Measurements from ENCODE around the gene MTHFD1L.

MTHFD1L gene

DNA sequence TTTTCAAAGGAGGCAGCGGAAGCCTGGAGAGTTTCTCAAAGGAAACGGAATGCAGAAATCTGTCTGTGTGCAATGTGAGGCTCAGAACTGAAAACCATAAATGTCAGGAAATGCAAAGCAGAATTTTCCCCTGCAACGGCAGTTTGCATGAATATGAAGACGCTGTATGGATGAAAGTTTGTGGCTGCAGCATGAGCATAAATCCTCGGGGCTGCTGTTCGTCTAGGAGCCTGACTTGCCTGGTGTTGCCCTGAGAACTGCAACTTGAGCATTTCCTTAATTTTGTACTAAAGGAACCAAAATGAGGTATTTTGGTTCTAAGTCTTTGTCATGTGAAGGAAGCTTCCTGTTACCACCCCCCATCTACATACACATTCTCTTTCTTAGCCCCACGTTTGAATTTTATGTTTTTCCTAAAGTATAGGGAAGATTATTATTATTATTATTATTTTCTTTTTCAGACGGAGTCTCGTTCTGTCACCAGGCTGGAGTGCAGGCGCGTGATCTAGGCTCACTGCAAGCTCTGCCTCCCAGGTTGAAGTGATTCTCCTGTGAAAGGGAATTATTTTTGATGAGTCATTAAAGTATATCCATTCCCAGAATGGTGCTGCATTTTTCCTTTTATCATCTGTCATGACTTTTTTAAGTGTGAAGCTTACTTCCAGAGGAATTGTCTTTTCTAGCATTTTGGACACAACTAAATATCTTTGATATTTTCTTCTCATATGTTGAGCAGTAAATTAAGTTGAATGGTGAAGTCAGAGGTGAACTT is 33.1 kb downstream of the MTHFD1L start:
- no peak for DNase-seq (ENCODE audit: low spot score)

GRCh38 chr6:150899231-150899630 is 33.7 kb downstream of the MTHFD1L start:
- DNase-seq (ENCODE audit: low spot score): no peak

DNA sequence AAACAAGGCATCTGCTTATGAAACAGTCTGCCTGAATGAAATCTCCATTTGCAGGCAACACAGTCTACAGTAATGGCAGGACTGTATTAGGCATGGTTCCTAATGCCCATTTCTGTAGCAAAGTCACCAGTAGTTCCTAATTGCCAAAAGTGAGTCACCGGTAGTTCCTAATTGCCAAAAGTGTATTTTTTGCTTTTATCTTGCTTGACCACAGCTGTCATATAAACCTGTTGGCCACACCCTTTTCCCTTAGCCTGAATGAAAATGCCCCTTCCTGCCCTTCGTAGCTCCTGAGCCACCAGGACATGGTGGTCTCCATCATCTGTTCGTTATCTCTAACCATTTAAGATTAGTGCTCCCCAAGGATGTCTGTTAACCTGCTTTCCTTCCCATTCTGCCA is 34.5 kb downstream of the MTHFD1L start:
- no peak for DNase-seq (ENCODE audit: low spot score)

DNA sequence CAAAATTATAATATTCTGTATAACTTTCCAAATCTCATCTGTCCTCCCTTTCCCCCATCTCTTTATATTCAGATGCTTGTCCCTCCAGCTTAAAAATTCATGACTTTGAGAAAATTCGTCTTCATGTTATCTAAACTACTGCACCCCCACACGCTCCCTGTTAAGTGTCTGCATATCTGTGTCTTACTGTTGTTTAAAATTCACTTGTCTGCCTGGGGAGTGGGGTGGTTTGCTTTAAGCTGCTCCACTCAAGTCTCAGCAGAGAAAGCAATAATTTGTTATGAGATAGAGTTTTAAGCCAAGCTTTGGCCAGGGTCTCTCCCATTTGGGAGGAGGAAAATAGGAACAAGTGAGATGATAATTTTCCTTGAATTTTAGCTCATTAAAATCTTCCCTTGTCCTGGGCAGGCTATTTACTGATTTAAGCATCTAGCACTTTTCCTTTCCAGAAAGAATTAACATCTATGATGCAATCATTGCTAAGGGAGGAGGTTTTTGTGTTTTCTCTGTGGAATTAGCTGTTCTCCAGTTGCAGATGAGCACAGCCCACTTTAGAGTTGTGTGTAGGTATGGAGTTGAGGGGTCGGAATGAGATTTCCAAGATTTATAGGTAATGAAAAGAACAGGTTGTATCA is 36.8 kb downstream of the MTHFD1L start:
- DNase-seq (ENCODE audit: low spot score): no peak

DNA sequence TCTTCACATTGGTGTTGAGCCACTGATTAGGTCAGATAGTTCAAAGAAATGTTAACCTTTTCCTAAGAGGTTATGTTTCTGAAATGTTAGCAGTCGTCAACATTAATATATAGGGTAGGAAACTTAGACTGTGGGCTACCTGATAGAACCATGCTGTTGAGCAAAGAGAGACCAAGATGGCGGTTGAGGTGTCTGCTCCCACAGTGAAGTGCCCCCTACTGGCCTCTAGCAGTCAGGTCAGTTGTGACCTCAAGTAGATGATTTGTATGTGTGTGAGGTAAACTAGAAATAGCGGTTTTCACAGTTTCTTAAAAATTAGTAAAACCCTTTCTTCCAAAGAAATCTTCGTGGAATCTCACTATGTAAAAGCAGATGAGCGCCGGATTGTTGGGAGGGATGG is 40.3 kb downstream of the MTHFD1L start:
- no peak for DNase-seq (ENCODE audit: low spot score)

- no peak for DNase-seq (ENCODE audit: low spot score)
These were observed 41.3 kb downstream of the MTHFD1L start for GRCh38 chr6:150906641-150907326.

GRCh38 chr6:150907383-150907782 is 41.9 kb downstream of the MTHFD1L start:
- DNase-seq (ENCODE audit: low spot score): no peak

GRCh38 chr6:150908901-150909300 is 43.4 kb downstream of the MTHFD1L start:
- no peak for DNase-seq (ENCODE audit: low spot score)

DNA sequence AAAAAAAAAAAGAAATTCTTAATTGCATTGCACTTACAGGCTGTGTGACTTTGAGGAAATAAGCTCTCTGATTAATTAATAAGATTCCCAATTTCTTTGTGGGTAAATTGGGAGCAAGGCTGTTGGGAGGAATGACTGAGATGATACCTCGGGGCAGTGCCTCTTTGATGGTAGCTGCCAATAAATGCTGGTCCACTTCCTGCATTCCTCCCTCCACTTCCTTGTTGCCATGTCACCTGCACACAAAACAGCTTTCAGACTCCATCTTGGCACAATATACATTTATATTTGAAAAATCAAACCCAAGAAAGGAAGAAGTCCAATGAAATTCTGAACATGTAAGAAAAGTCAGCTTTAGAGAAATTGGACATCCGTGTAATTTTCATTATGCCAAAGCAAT is 45.1 kb downstream of the MTHFD1L start:
- DNase-seq (ENCODE audit: low spot score): no peak

GRCh38 chr6:150914372-150914771 is 48.9 kb downstream of the MTHFD1L start:
- no peak for DNase-seq (ENCODE audit: low spot score)

- no peak for DNase-seq (ENCODE audit: low spot score)
These were observed 49.8 kb downstream of the MTHFD1L start for GRCh38 chr6:150915131-150915879.

GRCh38 chr6:150915880-150916265 is 50.4 kb downstream of the MTHFD1L start:
- no peak for DNase-seq (ENCODE audit: low spot score)

- DNase-seq (ENCODE audit: low spot score): no peak
These were observed 54.4 kb downstream of the MTHFD1L start for GRCh38 chr6:150919938-150920337.

- no peak for DNase-seq (ENCODE audit: low spot score)
These were observed 56.6 kb downstream of the MTHFD1L start for GRCh38 chr6:150922137-150922536.

DNA sequence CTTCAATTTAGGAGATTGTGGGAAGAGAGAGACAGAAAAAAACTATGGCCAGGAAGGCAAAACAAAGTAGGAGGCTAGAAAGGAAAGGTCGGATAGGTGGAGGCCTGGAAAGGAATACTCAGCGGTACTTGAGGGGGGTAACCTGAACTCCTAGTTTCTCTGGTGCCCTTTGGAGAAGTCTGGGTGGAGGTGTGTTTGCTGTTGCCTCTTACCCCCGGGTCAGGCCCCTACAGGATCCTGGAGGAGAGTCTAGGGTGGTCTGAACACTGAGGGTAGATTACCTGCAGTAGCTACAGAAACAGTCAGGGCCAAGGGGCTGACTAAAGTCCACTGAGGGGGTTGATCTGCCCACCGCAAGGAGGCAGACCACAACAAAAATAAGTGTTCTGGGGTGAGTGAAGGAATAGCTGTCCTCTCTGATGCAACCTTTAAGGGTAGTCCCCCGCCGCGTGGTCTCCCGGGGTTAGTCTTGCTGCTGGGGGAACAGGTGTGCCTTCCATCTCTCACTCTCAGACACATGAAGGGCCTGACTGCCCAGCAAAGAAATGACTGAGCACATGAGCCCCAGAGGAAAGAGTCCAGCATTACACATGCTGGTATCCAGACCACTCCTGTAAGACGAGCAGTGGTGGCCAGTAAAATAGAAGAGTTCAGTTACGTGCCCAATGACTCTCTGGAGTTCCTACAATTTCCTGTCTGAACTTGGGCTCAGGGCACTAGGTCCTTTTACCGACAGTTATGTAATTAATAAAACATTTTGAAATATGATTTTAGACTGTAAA is 59.5 kb downstream of the MTHFD1L start:
- no peak for DNase-seq (ENCODE audit: low spot score)

- no peak for DNase-seq (ENCODE audit: low spot score)
These were observed 60.1 kb downstream of the MTHFD1L start for GRCh38 chr6:150925590-150925928.

DNA sequence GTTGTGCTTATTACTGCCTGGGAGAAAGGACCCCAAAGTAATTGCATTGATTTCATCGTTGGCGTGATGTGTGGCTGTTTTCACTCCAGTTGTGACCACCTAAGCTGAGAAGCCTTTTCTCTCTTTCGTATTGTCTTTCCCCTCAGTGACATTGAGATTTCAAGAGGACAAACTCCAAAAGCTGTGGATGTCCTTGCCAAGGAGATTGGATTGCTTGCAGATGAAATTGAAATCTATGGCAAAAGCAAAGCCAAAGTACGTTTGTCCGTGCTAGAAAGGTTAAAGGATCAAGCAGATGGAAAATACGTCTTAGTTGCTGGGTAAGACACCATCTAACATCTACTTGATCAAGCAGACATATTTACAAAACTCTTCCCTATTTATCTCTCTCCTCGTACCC is 60.5 kb downstream of the MTHFD1L start:
- DNase-seq (ENCODE audit: low spot score): no peak

DNA sequence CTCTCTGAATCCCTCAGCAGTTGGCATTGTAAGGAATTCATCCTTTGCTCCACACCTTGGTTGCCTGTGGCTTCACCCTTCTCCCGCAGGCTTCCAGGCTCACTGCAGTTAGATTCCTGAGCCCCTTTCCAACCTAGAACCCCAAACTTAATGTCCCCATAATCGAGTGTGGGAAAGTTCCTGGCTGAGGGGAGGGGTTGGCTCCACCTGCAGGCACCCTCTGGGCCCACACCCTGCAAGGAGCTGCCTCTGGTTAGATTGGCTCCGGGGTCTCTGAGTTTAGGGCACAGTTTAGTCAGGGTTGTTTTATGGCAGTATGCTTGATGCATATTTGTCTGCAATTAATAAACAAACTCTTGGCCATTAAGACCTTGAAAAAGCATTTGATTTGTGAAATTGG is 63.4 kb downstream of the MTHFD1L start:
- no peak for DNase-seq (ENCODE audit: low spot score)

DNA sequence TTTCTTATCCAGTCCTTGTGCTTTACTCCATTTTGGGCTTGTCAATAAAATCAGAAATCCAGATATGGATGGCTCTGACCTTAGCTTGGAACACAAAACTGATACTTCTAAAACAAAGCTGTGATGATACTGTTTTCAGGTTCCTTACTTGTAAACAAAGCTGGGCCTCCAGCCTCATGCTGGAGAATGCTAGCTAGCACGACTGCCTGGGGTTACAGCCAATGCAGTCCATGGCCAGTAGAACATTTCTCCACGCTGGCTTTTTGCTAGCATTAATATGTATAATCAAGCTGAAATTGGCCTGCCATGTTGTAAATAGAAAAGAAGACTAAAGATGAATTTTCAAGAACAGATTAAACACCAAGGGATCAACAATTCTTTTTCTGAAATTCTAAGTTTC is 63.9 kb downstream of the MTHFD1L start:
- DNase-seq (ENCODE audit: low spot score): no peak

- DNase-seq (ENCODE audit: low spot score): no peak
These were observed 65.3 kb downstream of the MTHFD1L start for GRCh38 chr6:150930841-150931240.

- no peak for DNase-seq (ENCODE audit: low spot score)
These were observed 65.9 kb downstream of the MTHFD1L start for GRCh38 chr6:150931405-150931804.

GRCh38 chr6:150932996-150933395 is 67.5 kb downstream of the MTHFD1L start:
- DNase-seq (ENCODE audit: low spot score): no peak

Measured in ecto neural progenitor cell (in vitro differentiated cells).